Measurements from ENCODE around the gene ZNF419. TPM values are rescaled to one million over a fixed set of nuclear protein-coding genes. Genes with fewer than 3 reads are reported as not detected.
"Not testable (repeated sequence)": the region's sequence is repeated elsewhere in the genome, so short reads cannot be mapped to it uniquely, and the experiment has no call there.

Gene ZNF419
- polyA plus RNA-seq, 12 donors = 8.0 to 13.4 (median 10.2) TPM; not detected in 1

GRCh38 chr19:57518021-57518420 lies 30.5 kb downstream of the ZNF419 start:
- DNase-seq = not testable (repeated sequence)

GRCh38 chr19:57527136-57527881 lies 39.8 kb downstream of the ZNF419 start, which contains the start of gene ZNF549:
ZNF549 (plus strand) TSS chr19:57527356; CDS start chr19:57527574, 218 bp downstream.
- DNase-seq = peak; percentile 91

DNA sequence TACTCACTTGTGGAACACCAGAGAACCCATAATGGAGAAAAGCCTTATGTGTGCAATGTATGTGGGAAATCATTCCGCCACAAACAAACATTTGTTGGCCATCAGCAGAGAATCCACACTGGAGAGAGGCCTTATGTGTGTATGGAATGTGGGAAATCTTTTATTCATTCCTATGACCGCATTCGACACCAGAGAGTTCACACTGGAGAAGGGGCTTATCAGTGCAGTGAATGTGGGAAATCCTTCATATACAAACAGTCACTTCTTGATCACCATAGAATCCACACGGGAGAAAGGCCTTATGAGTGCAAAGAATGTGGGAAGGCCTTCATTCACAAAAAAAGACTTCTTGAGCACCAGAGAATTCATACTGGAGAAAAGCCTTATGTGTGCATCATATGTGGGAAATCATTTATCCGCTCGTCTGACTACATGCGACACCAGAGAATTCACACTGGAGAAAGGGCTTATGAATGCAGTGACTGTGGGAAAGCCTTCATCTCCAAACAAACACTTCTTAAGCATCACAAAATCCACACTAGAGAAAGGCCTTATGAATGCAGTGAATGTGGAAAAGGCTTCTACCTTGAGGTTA lies 50.5 kb downstream of the ZNF419 start:
- DNase-seq = no peak

Other genes with a start within 250 kb of the ZNF419 start
- gene ZNF805, start 247.1 kb upstream of the ZNF419 start, polyA plus RNA-seq (ENCODE audit: insufficient read length in 12 of 12) = 1 to 10 TPM in 10 of 12 donors, not detected in 2; 4.3 to 6.2 (median 5.6) TPM
- 1 to 10 TPM in 10 of 12 donors, not detected in 2; 2.3 to 5.7 (median 3.7) TPM for gene ZNF460, start 207.3 kb upstream of the ZNF419 start, polyA plus RNA-seq (ENCODE audit: insufficient read length in 12 of 12)
- 1 to 10 TPM in 11 of 12 donors, not detected in 1; 4.7 to 7.1 (median 6.1) TPM for gene ZNF543, start 167.3 kb upstream of the ZNF419 start, polyA plus RNA-seq (ENCODE audit: insufficient read length in 12 of 12)
- 10 to 100 TPM in 7 of 12 donors, 1 to 10 TPM in 4, not detected in 1; 8.9 to 12.5 (median 10.2) TPM for gene ZNF304, start 136.5 kb upstream of the ZNF419 start, polyA plus RNA-seq (ENCODE audit: insufficient read length in 12 of 12)
- gene TRAPPC2B, start 124.2 kb upstream of the ZNF419 start, polyA plus RNA-seq (ENCODE audit: insufficient read length in 12 of 12) = 10 to 100 TPM in 10 of 12 donors, not detected in 2; 12.0 to 18.6 (median 15.0) TPM
- 1 to 10 TPM in 10 of 12 donors, not detected in 2; 2.2 to 6.1 (median 3.6) TPM for gene ZNF547, start 124.2 kb upstream of the ZNF419 start, polyA plus RNA-seq (ENCODE audit: insufficient read length in 12 of 12)
- gene ZNF548, start 97.9 kb upstream of the ZNF419 start, polyA plus RNA-seq (ENCODE audit: insufficient read length in 12 of 12) = 10 to 100 TPM in 11 of 12 donors, not detected in 1; 12.6 to 46.8 (median 20.3) TPM
- gene ZNF17, start 76.6 kb upstream of the ZNF419 start, polyA plus RNA-seq (ENCODE audit: insufficient read length in 12 of 12) = 10 to 100 TPM in 3 of 12 donors, 1 to 10 TPM in 8, not detected in 1; 6.3 to 16.4 (median 8.4) TPM
- 1 to 10 TPM in 11 of 12 donors, not detected in 1; 3.4 to 9.7 (median 7.6) TPM for gene ZNF749, start 52.4 kb upstream of the ZNF419 start, polyA plus RNA-seq (ENCODE audit: insufficient read length in 12 of 12)
- gene VN1R1, start 30.6 kb upstream of the ZNF419 start, polyA plus RNA-seq (ENCODE audit: insufficient read length in 12 of 12) = 1 to 10 TPM in 8 of 12 donors, under 1 TPM in 2, not detected in 2; 0.90 to 4.0 (median 1.6) TPM
- gene ZNF772, start 10.2 kb upstream of the ZNF419 start, polyA plus RNA-seq (ENCODE audit: insufficient read length in 12 of 12) = 10 to 100 TPM in 8 of 12 donors, 1 to 10 TPM in 2, not detected in 2; 9.2 to 17.3 (median 11.2) TPM
- gene ZNF773, start 12.2 kb downstream of the ZNF419 start, polyA plus RNA-seq (ENCODE audit: insufficient read length in 12 of 12) = 10 to 100 TPM in 1 of 12 donors, 1 to 10 TPM in 10, not detected in 1; 6.4 to 16.4 (median 7.6) TPM
- 10 to 100 TPM in 2 of 12 donors, 1 to 10 TPM in 9, not detected in 1; 6.0 to 11.0 (median 7.4) TPM for gene ZNF549, start 39.6 kb downstream of the ZNF419 start, polyA plus RNA-seq (ENCODE audit: insufficient read length in 12 of 12)
- 10 to 100 TPM in 10 of 12 donors, 1 to 10 TPM in 1, not detected in 1; 6.1 to 14.4 (median 12.3) TPM for gene ZNF550, start 72.1 kb downstream of the ZNF419 start, polyA plus RNA-seq (ENCODE audit: insufficient read length in 12 of 12)
- gene ZNF416, start 91.2 kb downstream of the ZNF419 start, polyA plus RNA-seq (ENCODE audit: insufficient read length in 12 of 12) = 1 to 10 TPM in 10 of 12 donors, not detected in 2; 4.8 to 6.8 (median 5.4) TPM
- gene ZIK1, start 96.4 kb downstream of the ZNF419 start, polyA plus RNA-seq (ENCODE audit: insufficient read length in 12 of 12) = 1 to 10 TPM in 11 of 12 donors, not detected in 1; 3.3 to 8.8 (median 6.7) TPM
- 1 to 10 TPM in 10 of 12 donors, not detected in 2; 3.0 to 4.4 (median 3.6) TPM for gene ZNF530, start 112.1 kb downstream of the ZNF419 start, polyA plus RNA-seq (ENCODE audit: insufficient read length in 12 of 12)
- 10 to 100 TPM in 11 of 12 donors, not detected in 1; 12.1 to 21.8 (median 14.2) TPM for gene ZNF134, start 126.5 kb downstream of the ZNF419 start, polyA plus RNA-seq (ENCODE audit: insufficient read length in 12 of 12)
- gene ZNF211, start 145.4 kb downstream of the ZNF419 start, polyA plus RNA-seq (ENCODE audit: insufficient read length in 12 of 12) = 10 to 100 TPM in 11 of 12 donors, not detected in 1; 12.0 to 28.5 (median 16.9) TPM
- gene ZSCAN4, start 181.2 kb downstream of the ZNF419 start, polyA plus RNA-seq (ENCODE audit: insufficient read length in 12 of 12) = under 1 TPM in 1 of 12 donors, not detected in 11; 0.30 TPM
- gene ZNF551, start 194.2 kb downstream of the ZNF419 start, polyA plus RNA-seq (ENCODE audit: insufficient read length in 12 of 12) = 1 to 10 TPM in 11 of 12 donors, not detected in 1; 4.7 to 9.6 (median 7.6) TPM
- 10 to 100 TPM in 9 of 12 donors, 1 to 10 TPM in 2, not detected in 1; 7.3 to 24.5 (median 12.6) TPM for gene ZNF154, start 221.5 kb downstream of the ZNF419 start, polyA plus RNA-seq (ENCODE audit: insufficient read length in 12 of 12)
- 10 to 100 TPM in 4 of 12 donors, 1 to 10 TPM in 7, not detected in 1; 4.3 to 12.4 (median 9.3) TPM for gene ZNF671, start 239.9 kb downstream of the ZNF419 start, polyA plus RNA-seq (ENCODE audit: insufficient read length in 12 of 12)

Measured in muscle of arm (tissue), 12 donors.